D341Med (cell line): ENCODE measurements around the gene PRR36.
"Not testable (repeated sequence)": the region's sequence is repeated elsewhere in the genome, so short reads cannot be mapped to it uniquely, and the experiment has no call there.

ENCODE experiments used
- DNase-seq: peaks from one replicate; pipeline ENCODE4 v3.0.0; 2012; ENCODE audit warnings: low spot score

Gene PRR36

DNA sequence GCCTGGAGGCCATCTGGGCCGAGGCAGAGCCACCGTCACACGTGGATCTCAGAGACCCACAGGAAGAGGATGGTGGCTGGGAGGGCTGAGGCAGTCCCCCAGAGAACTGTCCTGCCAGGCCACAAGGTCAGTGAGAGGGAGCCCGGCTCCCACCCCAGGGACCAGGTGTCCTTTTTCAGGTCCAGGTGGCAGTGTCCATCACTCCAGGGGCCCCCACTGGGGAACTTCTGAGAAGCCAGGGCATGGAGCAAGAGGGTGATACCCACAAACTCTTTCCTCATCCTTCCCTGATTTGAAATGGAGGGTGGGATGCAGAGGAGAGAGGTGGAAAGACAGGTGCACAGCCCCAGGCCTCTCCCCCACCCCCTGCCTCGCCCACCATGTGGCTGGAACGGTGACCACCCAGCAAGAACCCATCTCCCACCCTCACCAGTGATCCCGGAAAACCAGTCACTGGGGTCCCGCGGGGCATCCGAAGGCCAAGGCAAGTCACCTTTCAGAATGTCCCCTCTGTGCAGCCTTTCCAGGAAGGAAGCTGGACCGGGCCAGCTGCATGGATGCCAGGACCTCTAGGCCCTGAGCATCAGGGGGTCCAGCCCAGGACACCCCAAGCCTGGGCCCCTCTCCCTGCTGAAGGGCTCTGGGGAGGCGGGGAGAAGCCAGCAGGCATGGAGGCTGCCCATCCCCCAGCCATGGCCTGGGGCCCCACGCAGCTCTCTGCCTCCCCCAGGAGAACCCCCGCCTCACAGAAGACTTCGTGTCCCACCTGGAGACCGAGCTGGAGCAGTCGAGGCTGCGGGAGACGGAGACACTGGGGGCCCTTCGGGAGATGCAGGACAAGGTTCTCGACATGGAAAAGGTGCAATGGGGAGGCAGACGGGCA, 14.1 kb downstream of the PRR36 start:
- no peak for DNase-seq

DNA sequence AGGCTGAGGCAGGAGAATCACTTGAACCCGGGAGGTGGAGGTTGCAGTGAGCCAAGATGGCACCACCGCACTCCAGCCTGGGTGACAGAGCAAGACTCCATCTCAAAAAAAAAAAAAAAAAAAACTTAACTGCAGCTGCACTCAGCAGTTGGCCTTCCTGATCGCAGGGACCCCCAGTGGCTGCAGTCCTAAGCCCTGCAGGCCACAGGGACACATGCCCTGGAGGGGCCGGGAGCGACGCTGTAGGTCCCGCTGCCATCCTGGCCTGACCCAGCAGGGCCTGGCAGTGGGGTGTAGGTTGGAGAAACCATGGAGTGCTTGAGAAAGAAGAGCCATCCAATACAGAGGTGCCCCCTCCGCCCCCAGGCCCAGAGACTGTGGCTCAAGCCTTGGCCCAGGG, 15.1 kb downstream of the PRR36 start:
- DNase-seq, result not testable (repeated sequence)

DNA sequence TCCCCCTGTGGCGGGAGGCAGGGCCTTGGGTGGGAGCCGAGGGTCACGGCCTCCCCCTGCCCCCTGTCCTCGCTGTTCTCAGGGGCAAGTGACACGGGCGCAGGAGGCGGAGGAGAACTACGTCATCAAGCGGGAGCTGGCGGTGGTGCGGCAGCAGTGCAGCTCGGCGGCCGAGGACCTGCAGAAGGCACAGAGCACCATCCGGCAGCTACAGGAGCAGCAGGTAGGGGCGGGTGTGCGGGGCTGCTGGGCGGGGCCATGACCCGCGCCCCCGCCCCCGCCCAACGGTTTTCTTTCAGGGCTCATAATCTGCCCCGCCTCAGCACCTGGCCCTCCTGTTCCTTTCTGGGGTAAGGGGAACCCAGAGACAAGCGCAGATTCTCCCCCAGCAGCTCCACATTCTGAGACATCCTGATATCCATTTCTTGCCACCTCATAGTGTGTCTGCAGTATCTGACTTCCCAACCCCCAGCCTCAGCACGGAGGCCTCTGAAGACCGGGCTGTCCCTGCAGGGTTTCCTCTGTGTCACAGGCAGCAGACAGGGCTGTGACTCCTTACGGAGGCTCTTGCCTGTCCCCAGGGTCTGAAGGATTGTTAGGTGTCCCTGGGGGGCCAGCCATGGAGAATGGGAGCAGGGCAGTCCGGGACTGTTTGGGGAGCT, 15.9 kb downstream of the PRR36 start:
- DNase-seq, result peak; percentile 90

DNA sequence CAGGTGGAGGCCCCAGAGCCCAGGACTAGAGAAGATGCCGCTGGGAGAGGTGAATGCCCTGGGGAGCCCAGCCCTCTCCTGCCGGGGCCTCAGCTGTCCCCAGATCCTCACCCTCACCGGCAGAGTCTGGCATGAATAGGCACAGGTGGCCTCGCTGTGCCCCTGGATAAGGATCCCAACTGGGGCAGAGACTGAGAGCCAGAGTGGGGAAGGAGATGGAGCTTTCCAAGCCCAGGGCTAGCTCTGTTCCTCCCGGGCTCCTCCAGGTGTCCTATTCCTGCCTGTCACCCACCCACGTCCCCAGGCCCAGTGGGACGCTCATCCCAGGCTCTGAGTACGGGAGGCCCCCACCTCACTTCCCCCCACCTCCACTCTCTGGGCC, 16.5 kb downstream of the PRR36 start:
- DNase-seq, result no peak

DNA sequence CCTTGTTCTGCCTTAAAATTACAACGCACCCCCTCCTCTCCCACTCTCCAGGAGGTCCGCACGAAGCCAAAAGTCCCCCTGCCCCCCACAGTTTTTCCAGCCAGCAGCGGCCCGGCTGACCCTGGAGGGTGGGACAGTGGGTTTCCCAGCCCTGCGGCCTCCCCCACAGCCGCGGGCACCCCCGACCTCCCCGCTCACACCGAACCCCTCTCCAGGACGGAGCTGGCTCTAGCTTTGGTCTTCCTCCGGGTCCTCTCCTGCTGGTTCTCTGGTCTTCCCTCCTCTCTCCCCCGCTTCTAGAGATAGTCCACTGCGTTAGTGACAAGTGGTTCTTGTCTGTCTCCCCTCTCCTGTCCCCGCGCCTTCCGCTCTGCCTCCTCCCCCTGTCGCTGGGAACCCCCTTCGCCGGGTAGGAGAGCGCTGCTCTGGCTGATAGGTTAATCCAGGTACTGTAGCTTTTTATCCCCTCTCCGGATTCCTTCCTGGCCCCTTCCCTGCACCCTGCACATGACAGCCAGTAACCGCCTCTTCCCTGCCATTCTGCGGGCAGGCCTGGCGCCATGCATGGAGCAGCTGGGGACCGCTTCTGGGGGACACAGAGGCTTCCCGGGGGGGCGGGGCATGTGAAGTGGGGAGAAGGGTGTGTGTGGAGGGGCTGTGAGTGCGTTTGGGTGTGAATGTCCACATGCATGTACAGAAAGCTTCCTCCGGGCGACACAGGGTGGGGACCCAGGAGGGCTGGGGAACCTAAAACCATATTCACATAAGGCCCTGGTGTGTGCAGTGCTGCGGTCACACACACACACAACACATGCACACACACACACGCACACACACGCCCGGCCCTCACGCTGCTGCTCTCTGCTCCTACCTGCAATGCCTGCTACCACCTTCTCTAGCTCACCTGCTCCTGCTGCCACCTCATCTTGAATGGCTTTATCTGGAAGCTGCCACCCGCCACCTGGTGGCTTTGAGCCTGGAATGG, 17.2 kb downstream of the PRR36 start:
- DNase-seq, result no peak

DNA sequence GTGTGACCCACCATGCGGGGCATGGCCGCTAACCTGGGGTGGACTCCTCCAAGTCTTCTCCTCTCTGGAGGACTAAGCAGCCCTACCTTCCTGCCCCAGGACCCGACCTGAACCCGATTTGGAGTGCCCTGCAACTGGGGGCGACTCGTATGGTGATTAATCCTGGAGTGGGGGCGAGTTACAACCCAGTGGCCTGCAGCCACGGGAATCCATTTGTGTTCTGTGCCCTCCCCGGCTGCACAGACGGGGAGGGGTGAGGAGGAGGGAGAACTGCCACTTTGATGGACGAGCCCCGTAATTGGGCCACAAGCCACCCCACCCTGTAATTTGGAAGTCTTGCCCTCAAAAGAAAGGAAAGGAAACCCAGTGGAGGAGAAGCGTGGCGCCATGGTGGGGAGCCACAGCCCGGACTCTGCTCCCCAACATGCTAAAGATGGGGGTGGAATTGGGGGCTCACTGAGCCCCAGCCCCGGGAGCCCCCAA, 18.0 kb downstream of the PRR36 start:
- no peak for DNase-seq

DNA sequence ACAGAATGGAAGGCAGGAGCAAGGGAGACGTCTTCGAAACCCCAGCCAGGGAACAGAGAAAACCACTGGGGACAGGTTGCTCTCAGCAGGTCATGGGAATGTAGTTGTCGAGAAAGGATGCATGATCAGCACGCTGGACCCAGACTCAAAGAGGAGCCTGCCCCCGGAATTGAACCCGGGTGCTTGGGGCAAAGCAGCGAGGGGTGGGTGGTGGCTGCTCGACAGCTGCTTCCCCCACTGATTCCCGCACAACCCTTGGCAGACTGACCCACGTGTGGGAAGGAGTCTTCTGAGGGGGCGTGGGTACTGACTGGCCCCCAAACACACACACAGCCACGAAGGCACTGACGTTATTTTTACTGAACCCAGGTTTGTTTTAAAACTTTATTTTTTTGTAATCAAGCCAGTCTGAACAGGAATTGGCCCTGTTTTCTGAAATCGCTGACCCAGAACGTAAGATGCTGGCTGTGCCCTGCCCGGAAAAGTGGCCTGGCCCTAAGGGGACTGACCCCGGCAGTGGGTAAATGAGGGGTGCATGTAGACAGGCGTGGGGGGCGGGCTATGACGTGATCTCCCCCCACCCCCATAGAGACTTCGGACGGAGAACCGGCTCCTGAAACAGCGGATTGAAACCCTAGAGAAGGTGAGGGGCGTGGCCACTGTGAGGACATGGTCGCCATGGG, 18.6 kb downstream of the PRR36 start:
- no peak for DNase-seq

DNA sequence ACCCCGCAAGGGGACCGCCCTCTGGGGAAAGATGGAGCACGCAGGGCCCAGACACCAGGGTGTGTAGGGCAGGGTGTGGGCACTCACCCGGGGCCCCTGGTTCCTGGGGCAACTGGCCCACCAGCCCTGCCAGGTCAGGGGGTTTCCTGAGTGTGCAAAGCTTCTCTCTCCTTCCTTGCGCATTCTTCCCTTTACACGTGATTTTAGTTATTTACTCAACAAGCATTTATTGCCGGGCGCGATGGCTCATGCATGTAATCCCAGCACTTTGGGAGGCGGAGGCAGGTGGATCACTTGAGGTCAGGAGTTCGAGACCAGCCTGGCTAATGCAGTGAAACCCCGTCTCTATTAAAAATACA, 20.4 kb downstream of the PRR36 start:
- DNase-seq, result no peak

DNA sequence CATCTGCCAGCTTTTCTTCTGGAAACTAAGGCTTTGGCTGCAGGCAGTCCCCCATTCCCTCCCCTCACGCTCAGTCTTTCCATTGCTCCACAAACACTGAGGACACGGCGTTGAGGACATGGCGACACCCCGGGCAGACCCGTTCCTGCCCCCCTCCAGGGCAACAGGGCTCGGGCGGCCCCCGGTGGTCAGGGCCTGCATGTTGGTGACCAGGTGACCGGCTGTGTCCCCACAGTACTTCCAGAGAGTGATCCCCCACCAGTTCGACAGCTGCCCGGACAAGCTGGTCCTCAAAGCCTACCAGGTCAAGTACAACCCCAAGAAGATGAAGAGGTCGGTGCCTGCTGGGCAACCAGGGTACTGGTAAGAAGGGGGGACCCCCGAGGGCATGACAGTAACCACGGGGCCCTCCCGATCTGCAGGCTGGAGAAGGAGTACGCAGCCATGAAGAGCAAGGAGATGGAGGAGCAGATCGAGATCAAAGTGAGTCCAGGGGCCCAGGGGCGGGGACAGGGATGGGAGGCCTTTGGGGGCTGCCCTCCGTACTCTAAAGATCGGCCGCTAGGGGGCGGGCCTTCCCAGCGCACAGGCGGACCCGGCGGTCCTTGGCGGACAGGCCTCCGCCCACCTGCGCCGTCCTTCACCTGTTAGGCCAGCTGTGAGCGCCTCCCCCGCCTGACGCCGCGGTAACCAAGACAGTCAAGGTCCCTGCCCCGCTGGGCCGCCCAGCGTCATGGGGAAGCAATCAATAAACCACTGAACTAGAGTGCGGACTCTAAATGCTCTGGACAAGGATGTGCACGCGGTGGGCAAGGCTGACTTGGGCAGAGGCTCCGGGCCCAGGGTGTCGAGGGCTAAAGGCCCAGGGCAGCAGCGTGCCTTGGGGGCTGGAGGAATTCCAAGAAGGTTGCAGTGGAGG, 21.1 kb downstream of the PRR36 start:
- peak; percentile 95 for DNase-seq

DNA sequence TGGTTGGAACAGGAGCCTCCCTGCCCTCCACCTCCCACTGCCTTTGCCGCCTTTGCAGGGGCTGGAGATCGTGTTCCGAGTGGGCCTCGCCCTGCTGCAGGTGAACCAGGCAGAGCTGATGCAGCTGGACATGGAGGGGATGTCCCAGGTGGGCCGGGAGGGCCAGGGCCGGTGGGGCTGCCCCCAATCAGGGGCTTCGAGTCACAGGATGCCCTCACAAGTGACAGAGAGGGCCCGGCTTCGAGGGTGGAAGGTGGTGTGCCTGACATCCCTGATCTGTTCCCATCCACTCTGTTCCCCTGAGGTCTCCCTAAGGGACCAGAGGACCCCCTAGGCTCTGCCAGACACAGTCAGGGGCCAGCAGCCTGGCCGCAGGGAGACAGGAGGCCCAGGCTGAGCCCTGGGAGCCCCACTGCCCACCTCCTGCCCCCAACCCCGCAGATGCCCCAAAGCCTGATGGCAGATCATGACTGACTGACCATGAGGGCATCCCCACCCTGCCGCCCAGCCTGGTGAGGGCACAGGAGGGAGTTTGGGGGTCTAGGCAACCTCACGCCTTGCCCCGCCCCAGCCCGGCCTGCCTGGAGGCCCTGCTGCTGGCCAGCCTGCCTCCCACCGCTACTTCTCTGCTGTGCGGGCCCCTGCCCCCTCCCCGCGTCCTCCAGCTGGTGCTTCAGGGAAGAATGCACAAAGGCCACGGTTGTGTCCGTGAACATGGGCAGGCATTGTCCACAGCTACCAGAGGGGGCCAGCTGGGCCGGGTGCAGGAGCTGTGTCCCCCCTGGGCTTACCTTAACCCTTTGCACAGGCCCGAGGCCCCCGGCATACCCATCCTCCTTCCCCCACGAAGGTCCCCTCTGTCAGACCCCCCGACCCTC, 22.3 kb downstream of the PRR36 start:
- no peak for DNase-seq

DNA sequence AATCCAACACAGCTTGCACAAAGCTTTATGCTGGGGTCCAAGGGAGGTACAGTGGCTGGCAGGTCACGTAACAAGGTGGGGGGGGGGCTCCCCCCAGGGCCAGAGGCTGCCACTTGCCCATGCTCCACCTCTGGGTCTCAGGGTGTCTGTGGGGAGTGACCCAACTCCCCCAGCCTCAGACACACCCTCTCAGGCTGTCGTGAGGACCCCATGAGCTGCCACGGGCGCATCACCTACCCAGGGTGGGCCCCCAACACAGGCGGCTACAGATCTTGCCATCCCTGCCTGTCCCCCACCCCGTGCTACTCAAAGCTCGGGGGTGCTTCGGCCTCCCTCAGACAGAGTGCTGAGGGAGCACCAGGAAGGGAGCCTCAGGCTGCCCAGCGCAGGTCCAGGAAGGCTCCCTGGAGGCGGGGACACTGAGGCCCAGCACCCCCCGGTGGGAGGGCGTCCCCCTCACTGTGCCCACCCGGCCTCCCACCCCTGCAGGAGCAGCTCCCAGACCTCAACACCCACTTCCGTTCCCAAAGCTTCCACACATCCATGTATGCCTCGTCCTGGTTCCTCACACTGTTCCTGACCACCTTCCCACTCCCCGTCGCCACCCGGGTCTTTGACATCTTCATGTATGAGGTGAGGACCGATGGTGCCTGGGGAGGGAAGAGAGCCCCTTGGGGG, 23.1 kb downstream of the PRR36 start:
- DNase-seq, result no peak

DNA sequence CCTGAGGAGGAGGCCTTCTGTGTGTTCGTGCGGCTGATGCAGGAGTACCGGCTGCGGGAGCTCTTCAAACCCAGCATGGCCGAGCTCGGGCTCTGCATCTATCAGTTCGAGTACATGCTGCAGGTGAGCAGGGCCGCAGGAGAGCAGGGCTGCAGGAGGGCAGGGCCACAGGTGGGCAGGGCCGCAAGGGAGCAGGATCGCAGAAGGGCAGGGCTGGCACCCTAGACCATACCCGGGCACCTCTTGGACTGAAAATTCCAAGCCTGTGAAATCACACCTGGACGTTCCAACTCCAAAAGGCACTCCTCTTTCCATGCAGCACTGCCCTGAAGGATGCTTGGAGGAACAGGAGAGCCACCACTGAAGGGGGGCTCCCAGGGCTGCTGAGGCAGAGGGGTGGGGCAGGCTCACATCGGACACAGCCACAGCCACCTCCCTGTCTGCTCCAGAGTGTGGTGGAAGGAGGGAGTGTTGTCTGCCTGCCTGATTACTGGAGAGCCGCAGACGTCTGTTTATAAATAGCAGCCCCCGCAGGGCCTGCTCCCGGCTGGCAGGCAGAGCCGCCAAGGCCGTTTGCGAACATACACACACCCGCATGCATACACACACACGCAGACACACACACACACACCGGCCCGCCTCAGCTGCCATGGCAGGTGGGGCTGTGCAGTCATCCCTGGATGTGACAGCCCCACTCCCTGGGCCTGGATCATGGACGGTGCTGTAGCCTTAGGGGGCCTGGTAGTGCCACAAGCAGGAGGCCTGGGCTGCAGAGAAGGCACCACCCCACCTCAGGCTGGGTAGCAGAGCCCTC, 24.0 kb downstream of the PRR36 start:
- DNase-seq, result no peak

DNA sequence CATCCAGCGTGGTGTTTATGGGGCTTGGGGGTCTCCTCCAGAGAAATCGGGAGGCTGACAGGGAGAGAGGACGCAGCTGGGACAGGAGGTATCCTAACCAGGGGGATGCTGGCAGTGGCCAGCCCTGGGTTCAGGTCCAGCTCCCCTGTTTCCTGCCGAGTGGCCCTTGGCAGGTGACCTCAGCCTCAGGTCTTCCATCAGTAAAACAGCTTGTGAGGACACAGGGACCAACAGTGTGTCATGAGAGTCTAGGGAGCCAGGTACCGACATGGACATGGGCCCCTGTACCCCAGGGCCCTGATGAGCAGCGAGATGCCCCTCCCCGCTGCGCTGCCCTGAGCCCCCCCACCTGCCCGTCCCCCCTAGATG, 24.6 kb downstream of the PRR36 start:
- no peak for DNase-seq

DNA sequence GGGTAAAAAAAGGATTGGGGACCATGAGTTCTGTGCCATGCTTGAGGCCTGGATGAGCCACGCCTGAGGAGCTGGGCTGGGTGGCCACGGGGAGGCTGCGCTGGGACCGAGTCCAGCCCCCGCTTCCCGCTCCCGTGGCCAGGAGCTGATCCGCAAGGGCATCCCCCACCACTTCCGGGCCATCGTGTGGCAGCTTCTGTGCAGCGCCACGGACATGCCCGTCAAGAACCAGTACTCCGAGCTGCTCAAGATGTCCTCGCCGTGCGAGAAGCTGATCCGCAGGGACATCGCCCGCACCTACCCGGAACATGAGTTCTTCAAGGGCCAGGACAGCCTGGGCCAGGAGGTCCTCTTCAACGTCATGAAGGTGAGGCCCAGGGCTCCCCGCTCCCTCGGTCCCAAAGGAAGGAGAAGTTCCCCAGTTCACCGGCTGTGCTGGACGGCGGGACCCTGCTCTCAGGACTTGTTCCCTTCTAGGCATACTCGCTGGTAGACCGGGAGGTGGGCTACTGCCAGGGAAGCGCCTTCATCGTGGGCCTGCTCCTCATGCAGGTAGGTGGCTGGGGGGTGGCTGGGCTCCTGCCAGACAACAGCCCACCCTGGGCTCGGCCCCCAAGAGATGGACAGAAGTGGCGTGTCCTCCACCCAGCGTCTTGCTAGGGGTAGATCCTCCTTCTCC, 25.3 kb downstream of the PRR36 start:
- DNase-seq, result no peak

DNA sequence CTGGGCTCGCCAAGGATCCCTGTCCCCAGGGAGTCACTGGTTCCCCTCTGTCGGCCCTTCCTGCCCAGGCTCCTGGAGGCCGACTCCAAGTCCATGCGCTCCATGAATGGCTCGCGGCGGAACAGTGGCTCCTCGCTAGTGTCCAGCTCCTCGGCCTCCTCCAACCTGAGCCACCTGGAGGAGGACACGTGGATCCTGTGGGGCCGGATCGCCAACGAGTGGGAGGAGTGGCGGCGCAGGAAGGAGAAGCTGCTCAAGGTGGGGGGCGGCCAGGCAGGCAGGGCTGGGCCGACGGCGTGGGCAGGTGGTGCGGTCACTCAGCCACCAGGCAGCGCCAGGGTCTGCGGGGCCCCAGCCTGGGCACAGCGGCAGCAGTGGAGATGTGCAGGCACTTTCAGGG, 26.5 kb downstream of the PRR36 start:
- DNase-seq, result no peak

DNA sequence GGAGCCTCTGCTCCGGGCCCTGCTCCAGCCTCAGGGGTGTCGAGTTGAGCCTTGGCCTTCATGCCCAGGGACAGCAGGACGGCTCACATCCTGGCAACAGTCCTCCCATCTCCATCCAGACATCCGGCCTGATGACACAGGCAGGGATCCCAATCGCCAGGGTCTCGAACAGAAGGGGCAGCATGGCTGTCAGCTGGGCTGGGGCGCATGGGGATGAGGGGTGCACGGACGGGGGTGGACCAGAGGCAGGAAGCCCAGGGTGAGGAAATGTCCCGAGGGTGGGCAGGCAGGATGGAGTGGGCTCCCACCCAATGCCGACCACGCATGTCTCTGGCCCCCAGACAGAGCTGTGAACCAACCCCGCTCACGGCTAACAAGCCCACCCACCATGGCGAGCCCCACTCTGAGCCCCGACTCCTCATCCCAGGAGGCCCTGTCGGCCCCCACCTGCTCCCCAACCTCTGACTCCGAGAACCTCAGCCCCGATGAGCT, 28.0 kb downstream of the PRR36 start:
- DNase-seq, result no peak

DNA sequence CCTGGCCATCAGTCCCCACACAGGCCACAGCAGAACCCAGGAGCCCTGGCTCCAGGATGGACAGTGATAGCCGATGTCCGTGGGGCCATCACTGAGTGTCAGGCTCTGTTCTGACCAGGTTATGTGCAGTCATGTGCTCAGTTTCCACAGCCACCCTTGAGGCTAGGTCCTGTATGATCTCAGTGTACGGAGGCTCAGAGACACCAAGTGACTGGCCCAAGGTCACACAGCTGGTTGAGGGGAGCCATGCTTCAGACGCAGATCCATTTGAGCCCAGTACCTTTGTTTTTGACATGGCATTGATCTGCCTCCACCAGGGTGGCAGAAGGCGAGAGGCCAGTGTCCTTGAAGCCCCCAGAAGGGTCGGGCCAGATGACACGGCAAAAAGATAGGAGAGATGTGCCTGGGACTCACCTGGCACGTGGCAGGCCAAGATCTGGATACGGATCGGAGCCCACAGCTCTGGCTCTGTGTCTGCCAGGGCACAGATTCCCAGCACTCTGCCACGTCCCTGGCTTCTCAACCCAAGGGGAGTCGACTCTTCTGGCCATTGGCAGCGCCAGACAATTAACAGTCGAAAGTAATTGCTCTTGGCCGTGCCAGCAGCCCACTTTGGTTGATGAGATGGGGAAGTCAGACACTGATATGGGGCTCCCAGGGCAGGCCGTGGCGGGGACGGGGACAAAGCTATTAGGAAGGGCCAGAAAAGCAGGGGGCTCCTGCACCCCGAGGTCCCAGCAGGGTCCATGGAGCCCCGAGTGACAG, 28.6 kb downstream of the PRR36 start:
- DNase-seq, result no peak
